COLO668 (cell line): Measurements from ENCODE around the gene UTP11.
A peak's percentile ranks its signal among the peaks of the same experiment; 100 is the strongest.
"Not testable (repeated sequence)": the region's sequence is repeated elsewhere in the genome, so short reads cannot be mapped to it uniquely, and the experiment has no call there.

Experiments
- DNase-seq: peaks from one replicate; lab custom pipeline; 2025; ENCODE audit not compliant: unreplicated experiment; lab: John Stamatoyannopoulos, UW

Gene UTP11

DNA sequence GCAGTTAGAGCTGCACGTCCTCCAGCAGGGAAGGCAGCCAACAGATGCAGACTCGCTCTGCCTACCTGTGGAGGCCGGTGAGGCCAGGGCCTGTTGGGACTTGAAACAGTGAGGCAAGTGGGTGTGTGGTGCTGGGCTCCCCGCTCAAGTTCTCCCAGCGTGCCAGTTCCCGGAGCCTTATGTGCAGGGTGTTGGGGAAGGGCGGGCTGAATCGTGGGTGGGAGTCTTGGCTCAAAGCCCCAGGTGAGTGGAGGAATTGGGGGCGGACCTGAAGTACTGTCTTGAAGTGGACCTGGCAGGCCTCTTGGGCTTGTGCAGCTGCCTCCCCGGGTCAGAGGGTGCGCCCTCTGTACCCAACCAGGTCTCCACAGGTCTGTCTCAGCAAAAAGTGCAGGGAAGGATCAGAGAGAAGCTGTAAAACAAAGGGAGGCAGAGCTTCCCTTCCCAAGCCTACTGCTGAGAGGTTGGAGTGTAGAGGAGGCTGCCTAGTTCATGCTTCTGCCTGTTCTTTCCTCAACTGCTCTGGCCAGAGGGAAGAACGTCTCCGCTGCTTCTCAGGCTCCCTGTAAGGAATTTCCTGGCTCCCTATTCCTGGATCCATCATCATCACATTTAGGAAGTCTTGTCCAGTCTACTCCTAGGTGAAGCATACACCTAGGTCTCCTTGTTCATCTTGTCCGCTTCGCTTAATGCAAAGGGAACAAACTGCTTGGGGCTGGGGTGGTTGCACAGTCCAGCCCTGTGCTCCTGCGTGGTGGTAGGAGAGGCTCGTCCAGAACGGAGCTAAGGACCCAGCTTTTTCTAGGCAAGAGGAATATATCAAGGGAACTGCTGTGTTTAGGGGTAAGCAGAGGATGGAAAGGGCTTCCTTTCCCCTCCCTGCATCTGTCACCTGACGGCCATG is 14.9 kb downstream of the UTP11 start:
- DNase-seq, result no peak

DNA sequence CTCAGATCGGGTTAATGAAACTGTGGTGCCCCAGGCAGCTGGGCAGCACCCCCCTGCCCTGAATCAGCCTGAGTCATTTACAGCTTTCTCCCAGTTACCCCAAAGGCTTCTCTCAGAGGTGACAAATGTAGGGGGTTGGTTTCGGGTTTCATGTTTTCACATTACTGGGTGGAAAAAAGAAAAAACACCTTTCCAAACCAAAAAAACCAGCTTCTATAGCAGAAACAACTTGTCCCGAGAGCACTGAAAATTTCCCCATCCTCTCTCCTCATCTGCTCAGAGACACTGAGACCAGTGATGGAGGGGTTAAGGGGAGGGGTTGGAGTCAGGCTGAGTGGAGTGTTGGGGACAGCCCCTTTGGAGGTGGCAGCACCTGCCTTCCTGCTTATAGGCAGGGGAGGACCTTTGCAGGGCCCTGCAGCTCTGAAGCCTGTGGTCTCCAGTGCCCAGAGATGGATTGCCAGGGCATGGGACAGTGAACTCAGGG is 15.6 kb downstream of the UTP11 start:
- DNase-seq, result peak; percentile 35

DNA sequence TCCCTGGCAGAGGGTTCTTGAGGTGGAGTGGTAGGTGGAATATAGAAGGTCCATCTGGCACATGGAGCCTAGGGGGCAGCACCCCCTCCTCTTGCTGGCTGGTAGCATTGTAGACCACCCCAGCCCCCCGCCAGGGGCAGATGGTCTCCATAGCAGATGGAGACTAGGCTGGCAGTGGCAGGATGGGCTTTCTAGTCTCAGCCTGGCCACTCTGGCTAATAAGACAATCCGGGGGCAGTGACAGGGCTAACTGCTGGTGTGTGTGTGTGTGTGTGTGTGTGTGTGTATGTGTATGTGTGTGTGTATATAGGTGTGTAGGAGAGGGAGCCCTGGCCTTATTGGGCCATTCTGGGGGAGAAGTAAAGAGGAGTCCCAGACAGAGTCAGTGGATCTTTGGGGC is 16.1 kb downstream of the UTP11 start:
- no peak for DNase-seq

DNA sequence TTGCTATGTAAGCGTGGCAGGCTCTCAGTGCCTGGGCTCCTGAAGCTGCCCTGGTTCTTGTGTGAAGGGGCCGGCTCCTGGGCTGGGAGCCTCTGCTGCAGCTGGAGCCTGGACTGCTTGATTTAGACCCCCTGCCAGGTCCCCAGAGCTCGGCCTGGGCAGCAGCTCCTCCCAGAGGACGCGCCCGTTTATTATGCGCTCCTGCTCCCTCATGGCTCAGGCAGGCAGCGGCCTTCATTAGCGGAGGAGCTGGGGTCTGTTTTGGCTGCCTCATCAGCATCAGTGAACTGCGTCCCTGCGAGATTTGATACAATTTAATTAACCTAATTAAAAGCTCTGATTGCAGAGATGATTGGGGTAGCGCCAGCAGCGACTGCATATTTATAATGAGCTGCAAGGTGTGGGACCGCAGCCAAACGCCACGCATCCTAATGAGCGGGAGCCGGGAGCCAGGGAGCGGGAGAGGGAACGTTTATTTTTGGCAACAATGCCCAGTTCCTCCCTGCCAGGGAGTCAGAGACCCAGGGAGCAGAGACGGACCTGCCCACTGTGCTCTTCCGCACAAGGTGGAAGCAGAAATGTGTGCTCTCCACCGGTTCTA is 16.6 kb downstream of the UTP11 start:
- DNase-seq, result peak; percentile 58

DNA sequence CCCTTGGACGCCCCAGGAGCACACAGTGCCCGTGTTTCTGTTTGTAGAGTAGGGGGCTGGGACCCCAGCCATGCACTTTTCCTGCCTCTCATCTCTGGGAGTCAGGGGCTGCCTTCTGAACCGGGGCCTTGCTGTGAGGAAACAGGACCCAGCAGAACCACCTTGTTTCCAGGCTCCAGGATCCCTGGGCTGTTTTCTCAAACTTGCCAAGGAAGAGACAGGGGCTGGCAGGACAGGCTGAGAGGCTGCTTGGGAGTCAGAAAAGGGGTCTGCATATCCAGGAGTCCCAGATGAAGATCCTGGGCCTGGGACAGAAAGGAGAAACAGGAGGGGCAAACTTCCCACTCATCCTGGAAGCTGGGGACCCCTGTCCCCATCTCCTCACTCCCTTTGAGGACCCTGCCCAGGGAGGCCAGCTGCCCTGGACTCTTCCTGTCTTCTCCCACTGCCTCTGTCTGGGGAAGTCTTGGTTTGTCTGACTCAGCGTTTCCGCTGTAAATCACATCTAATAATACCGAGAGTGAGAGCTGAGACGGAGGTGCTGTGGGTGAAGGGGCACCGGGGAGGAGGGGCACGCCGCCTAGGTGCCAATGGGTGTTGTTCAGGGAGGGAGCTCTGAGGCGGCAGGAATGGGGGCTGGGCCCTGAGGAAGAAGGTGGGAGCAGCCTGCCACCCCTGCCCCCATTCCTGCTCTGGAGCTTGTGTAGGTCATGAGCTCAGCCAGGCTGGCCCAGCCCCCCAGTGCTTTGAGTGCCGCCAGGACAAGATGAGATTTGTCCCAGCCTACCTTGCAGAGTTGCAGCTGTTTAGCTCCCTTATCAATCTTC is 17.4 kb downstream of the UTP11 start:
- no peak for DNase-seq

DNA sequence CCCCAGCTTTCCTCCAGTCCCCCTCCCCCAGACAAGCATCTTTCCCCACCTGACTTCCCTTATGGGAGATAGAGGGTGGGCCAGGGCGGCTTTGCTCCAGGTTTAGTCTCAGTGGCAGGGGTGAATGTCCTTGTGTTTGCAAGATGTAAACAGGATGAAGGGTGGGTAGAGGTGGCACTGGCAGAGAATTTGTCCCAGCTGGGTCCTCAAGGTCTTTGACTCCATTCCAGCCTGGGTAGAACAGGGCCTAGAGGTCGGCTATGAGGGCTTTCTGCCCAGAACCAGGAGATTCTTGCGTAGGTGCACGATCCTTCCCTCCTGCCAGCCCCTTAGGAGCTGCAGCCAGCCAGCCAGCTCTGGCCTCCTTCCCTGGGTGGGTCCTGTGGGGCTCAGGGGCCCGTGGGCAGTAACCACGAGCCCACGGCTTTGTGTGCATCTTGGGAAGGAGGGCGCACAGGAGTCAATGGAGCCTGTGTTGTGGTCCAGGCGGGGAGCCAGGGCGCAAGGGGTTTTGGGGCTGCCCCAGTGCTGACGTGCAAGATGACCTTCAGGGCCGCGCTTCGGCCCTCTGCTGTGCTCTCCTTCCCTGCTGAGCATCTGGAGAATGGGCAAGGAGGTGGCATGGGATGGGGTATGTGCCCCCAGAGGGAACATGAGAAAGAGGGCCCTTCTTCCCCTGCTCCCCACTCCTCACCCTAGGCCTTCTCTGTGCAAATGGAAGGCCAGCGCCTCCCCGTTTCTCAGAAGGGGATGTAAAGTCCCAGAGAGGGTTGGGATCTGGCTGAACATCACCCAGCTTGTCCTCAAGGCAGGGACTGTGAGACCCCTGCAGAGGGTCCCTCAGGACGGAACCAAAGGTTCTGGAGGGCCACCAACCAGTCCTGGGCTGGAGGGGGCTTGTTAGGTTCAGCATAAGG is 18.3 kb downstream of the UTP11 start:
- DNase-seq, result no peak

DNA sequence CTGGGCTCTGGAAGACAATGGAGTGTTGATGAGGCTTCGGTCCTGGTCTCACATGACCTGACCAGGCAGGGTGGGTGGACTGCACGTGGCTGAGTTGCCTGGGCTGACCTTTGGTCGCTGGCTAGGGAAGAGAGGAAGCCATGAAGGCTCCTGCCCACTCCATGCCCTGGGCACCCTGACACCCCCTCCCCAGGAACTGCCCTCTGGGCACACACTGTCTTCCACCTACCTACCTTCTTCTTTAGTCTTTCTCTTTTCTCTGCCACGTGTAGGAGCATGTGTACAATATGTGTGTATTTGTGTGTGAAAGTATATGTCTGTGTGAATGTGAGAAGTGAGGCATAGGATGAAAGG is 19.0 kb downstream of the UTP11 start:
- DNase-seq, result no peak

DNA sequence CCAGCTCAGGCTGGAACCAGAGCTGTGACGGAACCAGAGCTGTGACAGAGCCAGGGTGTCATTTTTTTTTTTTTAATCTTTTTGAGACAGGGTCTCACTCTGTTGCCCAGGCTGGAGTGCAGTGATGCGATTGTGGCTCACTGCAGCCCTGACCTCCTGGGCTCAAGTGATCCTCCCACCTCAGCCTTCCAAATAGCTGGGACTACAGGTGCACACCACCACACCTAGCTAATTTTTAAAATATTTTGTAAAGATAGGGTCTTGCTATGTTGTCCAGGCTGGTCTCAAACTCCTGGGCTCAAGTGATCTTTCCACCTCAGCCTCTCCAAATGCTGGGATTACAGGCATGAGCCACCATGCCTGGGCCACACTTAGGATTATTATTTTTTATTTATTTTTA is 20.5 kb downstream of the UTP11 start:
- DNase-seq, result not testable (repeated sequence)

DNA sequence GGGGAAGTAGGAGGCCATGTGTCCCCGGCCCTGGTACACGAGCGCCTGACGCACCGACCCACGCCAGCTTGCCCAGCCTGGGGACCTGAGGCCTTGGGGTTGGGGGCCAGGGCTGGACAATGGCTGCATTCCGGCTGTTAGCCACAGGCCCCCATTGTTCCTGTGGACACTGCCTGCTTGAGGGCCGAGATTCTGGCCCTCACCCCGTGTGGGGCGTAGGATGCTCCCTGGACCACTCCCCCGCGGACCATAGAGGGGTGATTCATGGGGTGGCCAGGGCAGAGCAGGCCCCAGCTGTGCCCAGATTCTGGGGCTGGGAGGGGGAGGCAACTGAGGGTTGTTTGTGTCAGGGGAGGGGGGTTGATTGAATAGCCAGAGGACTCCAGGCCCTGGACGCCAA is 22.3 kb downstream of the UTP11 start:
- no peak for DNase-seq

DNA sequence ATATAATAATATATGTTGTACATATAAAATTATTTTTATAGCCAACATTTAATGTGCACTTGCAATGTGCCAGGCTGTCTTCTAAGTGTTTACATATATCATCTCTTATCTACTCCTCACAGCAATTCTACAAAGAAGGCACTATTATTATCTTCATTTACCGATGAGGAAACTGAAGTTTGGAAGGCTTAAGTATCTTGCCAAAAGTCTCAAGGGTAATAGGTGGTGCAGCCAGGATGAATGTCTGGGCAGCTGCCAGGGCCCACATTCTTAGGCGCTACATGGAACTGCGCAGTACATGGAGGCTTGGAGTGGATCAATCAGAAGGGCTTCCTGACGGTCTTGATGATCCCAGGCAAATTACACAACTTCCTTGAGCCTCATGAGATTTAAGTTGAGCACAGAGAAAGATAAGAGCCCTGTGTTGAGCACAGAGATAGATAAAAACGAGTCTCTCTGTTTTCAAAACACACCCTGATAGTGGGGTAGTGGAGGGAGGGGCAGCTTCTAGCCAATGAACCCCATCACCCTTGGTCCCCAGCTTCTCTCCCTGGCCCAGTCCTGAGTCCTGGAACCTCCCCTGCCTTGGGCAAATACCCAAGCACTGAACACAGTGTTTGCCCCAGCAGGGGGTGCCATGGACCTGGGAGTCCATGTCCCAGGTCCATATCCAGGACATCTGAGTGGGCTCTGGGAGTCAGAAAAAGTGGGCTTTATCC is 24.8 kb downstream of the UTP11 start:
- DNase-seq, result peak; percentile 57

DNA sequence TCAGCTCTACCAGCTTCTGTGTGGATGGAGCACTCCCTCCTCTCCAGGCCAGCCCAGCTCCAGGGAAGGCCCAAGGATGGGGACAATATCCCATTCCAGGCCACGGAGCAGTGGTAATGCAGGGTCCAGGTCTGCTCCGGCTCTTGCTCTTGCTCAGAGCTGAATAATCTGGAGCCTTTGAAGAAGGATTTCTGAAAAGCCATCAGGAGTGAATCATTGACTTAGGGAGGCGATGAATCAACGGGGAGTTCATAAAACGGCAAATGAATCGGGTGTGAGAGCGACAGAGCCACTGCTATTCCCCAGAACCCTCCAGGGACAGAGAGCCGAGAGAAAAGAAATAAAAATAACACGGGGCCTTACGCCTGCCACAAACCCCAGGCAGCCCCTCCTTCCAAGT is 26.3 kb downstream of the UTP11 start:
- no peak for DNase-seq

DNA sequence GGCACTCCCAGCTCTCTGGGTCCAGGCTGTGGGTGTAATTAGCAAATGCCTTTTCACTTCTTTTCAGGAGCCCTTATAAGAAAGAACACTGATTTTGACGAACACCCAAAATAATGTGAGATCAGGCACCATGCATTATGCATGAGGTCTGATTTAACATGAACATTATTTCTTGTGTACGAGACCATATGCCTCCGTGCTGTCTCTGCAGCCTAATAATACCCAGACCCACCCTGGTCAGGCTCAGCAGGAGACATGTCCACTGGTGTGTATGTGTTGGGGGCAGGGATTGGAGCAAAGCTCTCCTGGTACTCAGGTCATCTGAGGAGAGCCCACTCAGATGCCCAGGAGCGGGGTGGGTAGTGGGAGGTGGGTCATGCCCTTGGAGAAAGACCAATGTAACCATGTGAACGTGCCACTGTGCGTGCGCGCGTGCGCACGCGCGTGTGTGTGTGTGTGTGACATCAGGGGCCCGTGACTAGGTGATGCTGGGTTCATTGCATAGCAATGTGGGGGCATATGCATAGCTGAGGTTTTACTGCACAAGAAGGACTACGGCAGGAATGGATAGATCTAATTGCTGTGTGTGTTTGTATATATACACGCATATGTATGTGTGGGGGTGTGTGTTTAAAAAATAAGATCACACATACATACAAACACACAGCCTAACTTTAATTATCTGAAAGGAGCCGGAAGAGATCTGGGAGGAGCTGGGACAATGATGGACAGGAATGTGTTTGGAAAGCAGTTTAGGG is 27.0 kb downstream of the UTP11 start:
- no peak for DNase-seq

DNA sequence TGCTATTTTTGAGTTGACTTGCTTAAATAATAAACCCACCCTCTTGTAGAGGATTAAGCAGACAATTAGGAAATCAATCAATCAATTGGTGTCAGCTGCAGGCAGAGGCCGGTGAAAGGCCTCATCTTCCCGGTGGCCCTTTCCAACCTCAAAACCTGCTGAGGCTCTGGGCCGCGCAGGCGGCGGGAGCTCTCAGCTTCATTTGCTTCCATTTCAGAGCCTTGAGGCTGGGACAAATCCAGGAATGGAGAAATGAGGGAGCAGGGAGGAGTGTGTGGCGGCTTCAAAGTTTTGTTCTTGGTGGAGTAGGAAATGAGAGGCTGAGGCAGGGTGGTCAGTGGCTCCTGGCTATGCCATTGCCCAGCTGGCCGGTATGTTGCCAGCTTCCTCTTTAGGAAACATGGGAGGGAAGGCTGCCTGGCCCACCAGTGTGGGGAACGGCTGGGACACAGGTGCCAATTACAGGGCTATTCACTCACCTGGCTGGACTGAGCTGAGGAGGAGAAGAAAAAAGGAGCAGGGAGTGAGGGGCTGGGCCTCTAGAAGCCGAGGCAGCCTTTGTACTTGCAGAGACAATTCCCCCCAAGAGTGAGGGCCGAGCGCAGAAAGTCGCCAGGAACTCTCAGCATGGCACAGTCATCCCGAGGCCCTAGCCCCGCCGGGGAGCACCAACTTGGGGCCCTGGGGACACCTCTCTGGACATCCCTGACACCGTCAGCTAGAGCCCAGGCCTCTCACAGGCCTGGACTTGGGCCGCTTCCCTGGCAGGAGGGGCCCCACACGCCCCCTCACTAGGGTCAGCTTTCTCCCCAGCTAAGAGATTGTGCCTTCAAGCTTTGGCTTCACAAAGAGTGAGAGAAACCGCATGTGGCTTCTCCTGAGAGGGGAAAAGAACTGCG is 29.7 kb downstream of the UTP11 start:
- DNase-seq, result no peak

DNA sequence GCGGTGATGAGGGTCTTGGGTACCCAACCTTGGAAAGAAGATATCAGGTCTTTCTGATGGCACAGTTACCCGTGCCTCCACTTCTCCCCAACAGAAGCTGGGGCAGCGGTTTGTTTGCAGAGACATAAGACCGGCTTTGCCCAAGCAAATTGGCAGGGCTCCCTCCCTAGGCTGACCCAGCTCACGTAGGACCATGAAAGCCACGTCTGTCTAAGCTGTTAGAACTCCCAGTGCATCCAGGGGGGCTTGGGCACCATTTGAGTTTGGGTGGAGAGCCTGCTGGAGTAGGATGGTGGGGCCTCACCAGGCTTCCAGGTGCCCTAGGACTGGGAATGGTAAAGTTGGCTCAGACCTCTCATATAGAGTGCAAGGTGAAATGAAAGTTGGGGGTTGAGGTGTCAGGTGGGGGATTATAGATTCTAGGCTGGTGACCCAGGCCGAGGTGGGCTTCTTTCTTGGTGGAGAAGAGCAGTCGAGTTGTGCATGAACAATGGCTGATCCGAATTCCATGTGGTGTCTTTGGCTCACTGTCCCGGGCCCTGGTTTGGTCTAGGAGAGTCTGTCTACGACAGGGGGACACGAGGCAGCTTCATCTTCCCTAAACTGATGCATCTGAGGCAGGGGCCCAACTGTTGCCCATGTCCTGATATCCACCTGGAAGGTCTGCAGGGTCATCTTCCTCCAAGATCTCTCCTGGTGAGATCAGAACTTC is 30.7 kb downstream of the UTP11 start:
- no peak for DNase-seq

DNA sequence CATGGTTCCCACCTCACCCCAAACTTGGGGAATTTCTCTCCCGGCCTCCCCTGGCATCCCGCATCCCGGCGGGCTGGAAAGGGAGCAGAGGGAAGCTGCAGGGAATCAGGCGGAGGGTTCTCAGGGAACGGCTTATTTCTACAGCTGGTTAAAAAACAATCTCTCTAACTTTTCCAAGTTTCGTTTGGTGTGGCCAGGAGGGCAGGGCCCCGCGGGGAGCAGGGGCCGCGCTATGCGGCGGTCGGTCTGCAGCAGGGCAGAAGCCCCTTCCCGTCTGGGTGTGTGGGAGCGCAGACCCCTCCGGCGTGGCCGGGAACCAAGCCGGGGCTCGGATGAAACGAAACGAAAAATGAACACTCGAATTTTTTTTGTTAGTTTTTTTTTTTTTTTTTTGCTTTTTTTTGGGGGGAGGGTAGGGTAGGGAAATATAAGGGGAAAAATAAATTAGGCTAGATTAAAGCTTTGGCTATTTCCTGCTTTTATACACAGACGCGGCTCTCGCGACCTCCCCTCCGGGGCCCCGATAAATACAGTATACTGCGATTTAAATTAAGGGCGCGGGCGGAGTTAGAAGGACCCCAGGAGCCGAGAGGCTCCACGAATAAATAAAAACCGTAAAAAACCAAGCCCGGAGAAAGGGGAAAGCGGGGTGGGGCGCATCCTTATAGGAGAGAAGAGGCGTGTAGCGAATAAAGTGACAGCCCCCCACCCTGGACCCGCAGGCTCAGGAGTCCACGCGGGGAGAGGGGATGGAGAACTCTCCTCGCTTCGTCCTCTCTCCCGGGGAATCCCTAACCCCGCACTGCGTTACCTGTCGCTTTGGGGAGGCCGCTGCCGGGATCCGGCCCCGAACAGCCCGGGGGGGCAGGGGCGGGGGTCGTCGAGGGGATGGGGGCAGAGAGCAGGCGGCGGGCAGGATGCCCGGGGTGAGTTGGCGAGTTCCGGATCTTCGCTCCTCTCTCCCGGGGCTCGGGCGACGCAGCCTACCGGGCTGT is 32.0 kb downstream of the UTP11 start:
- DNase-seq, result no peak
